HUES48 (cell line): Measurements from ENCODE around the gene PTPRF.

Experiments
- H3K27ac ChIP-seq: one replicate; pipeline ENCODE4 v1.7.0; 2013; ENCODE audit warnings: low read depth, low read length, inconsistent platforms
- H3K27me3 ChIP-seq: 2 replicates; pipeline ENCODE4 v1.6.1; 2013; ENCODE audit warnings: mild to moderate bottlenecking, low read length; ENCODE audit not compliant: control insufficient read depth, insufficient read depth
- H3K36me3 ChIP-seq: 2 replicates; pipeline ENCODE4 v1.6.1; 2013; ENCODE audit warnings: low read length; ENCODE audit not compliant: control insufficient read depth, insufficient read depth
- H3K4me1 ChIP-seq: 2 replicates; pipeline ENCODE4 v1.6.1; 2013; ENCODE audit warnings: mild to moderate bottlenecking, low read length; ENCODE audit not compliant: control insufficient read depth, insufficient read depth
- H3K4me3 ChIP-seq: 2 replicates; pipeline ENCODE4 v1.5.1; 2013; ENCODE audit warnings: mild to moderate bottlenecking, low read depth, low read length
- H3K9ac ChIP-seq: 2 replicates; pipeline ENCODE4 v1.6.1; 2013; ENCODE audit warnings: mild to moderate bottlenecking, low read depth, low read length, moderate library complexity
- H3K9me3 ChIP-seq: 2 replicates; pipeline ENCODE4 v1.6.1; 2013; ENCODE audit warnings: low read length; ENCODE audit not compliant: control insufficient read depth, insufficient read depth

The PTPRF gene

DNA sequence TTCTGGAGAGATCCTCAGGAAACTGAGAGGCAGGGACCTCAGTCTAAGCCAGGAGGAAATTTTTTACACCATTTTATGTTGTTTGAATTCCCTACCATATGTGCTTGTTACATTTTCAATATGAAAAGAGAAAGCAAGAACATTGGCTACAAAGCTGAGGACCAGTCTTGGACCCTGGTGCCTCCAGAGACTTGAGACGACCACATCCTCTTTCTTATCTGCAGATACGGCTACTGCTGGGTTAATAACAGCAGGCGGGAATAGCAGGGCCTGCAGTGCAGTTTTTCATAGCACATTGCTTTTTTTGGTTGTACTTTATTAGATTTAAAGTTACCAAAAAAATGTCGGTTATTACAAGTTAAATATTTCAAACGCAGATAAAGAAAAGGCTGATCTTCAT, 123.2 kb downstream of the PTPRF start:
- H3K27ac ChIP-seq = peak overlapping the region; percentile 83
- H3K9ac ChIP-seq = no peak overlapping the region
- no peaks in the 10 kb centered on the region for H3K27me3 ChIP-seq
- H3K36me3 ChIP-seq = peaks cover 54% of the 10 kb centered on the region
- peaks cover 24% of the 10 kb centered on the region for H3K4me1 ChIP-seq
- peak overlapping the region; percentile 28 for H3K4me3 ChIP-seq
- no peaks in the 10 kb centered on the region for H3K9me3 ChIP-seq

DNA sequence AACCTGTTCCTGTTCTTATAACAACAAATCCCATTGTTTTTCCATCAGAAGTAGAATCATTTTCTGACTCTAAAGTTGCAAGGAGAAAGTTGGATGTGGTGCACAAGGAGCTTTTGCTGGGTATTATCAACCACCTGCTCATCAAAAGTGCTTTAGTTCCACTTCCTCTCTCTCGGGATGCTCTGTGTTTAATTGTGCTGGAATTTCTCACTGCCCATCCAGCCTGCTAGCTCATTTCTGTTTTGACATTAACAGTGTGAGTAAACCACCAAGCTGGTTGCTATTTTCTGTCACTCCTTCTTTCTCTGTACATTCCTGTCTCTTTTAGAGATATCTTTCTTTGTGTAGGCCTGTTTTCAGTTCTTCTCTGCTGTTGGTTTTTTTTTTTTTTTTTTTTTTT, 125.3 kb downstream of the PTPRF start:
- no peak overlapping the region for H3K9ac ChIP-seq
- H3K27ac ChIP-seq = no peak overlapping the region
- H3K27me3 ChIP-seq = no peaks in the 10 kb centered on the region
- H3K4me3 ChIP-seq = no peak overlapping the region
- peaks cover 38% of the 10 kb centered on the region for H3K4me1 ChIP-seq
- no peaks in the 10 kb centered on the region for H3K9me3 ChIP-seq
- H3K36me3 ChIP-seq = peaks cover 57% of the 10 kb centered on the region

DNA sequence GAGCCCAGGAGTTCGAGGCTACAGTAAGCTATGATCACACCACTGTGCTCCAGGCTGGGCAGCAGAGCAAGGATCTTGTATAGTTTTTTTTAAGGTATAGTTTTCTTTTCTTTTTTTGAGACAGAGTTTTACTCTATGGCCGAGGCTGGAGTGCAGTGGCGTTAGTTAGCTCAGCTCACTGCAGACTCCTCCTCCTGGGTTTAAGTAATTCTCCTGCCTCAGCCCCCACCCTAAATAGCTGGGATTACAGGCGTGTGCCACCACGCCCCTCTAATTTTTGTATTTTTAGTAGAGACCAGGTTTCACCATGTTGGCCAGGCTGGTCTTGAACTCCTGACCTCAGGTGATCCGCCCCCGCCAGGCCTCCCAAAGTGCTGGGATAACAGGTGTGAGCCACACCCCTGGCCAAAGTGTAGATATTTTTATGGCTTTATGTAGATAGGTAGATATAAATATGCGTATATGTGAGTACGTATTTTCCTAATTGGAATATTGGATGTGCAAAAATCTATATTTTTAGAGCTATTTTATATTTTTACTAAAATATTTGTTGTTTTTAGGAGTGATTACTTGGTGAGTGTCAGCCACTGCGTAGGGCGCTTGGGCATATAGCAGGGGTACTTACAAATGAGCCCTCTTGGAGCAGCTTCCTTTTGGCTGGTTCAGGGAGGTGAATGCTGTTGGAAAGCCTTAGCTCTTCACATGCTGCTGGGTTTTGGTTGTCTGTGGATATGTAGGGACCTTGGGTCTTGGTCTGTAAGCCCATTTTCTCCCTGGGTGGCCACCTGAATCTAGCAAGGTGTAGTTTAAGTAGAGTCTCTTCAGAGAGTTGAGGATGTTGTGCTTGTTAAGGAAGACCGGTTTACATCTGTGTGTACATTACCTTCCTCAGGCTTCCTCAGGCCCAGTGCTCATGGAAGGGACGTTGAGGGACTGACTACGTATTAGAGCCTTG, 128.8 kb downstream of the PTPRF start:
- Histone ChIP-seq H3K4me3 (peak overlapping the region; percentile 31; the same call in 1 of the 2 replicates), H3K9me3 (no peaks in the 10 kb centered on the region), H3K9ac (peak overlapping the region; percentile 34; the same call in 1 of the 2 replicates), H3K27ac (peak overlapping the region; percentile 86), H3K36me3 (peaks cover 79% of the 10 kb centered on the region), H3K27me3 (no peaks in the 10 kb centered on the region), H3K4me1 (peaks cover 23% of the 10 kb centered on the region)

DNA sequence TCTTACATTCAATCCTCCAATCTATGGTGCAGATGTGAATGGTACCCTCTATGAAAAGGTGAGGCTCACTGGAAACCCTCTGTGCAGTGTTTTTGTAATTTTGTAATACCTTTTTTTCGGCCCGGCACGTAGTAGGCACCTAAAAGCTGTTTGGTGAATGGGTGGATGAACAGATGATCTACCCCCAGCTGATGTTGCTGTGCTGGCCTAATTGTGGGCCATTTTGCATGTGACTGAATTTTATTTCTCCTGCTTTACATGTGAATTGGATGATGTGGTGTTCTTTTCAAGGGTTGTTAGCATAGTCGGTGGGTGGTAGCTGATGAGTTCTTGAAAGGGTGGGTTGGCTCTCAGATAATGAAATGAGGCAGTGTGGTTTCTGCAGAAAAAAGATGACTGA, 129.7 kb downstream of the PTPRF start:
- Histone ChIP-seq H3K9me3 (no peaks in the 10 kb centered on the region), H3K27me3 (no peaks in the 10 kb centered on the region), H3K36me3 (peaks cover 79% of the 10 kb centered on the region), H3K27ac (peak overlapping the region; percentile 86), H3K4me3 (peak overlapping the region; percentile 38; the same call in 1 of the 2 replicates), H3K4me1 (peaks cover 23% of the 10 kb centered on the region), H3K9ac (no peak overlapping the region)

DNA sequence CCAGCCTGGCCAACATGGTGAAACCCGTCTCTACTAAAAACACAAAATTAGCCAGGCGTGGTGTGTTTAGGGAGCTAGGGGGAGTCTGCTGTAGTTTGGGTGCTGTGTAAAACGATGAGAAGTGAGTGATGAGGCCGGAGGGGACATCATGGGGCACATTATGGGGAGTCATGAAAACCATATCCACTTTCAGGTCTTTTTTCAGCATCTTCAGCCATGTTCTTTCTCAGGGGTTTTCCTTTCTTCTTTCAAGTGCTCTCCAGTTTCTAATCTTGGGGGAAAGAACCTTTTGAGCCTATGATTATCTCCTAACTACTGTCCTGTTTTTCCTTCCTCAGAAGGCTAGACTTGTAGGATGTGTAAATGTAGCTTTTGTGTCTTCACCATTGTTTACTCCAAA, 133.7 kb downstream of the PTPRF start:
- Histone ChIP-seq H3K9ac (no peak overlapping the region), H3K4me3 (no peak overlapping the region), H3K27me3 (no peaks in the 10 kb centered on the region), H3K9me3 (no peaks in the 10 kb centered on the region), H3K36me3 (peaks cover 81% of the 10 kb centered on the region), H3K4me1 (peaks cover 18% of the 10 kb centered on the region), H3K27ac (no peak overlapping the region)

DNA sequence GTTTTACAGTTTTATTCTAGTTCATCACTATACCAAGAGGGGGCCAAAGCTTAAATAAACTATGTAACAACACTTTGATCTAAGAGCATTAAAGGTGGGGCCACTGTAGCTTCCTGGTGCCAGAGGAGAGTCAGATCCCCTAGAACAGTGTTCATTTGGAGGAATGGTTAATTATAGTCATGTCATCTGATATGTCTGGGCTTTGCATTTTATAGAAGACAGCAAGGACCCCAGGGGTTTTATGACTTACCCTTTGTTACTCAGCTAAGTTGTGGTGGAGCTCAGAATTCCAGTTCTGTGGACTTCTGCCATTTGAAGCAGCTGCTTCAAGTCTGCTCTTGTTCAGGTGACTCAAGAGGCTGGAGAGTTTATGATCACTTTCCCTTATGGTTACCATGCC, 135.9 kb downstream of the PTPRF start:
- H3K4me3 ChIP-seq = no peak overlapping the region
- H3K36me3 ChIP-seq = peaks cover 99% of the 10 kb centered on the region
- no peak overlapping the region for H3K27ac ChIP-seq
- H3K9me3 ChIP-seq = no peaks in the 10 kb centered on the region
- no peaks in the 10 kb centered on the region for H3K27me3 ChIP-seq
- H3K9ac ChIP-seq = no peak overlapping the region
- peaks cover 2% of the 10 kb centered on the region for H3K4me1 ChIP-seq

DNA sequence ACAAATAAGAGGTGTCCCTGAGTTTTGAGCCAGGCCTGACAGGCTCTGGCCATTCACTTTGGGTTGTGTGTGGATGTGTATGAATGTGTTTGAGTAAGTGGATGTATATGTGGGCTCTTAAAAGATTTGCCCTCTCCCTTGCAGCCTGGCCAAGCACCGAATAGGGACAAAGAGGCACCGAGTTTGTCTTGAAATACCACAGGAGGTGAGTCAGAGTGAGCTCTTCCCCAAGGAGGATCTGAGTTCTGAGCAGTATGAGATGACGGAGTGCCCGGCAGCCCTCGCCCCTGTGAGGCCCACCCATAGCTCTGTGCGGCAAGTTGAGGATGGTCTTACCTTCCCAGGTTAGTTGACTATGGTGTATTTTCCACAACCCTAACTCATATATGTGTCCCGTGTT, 138.3 kb downstream of the PTPRF start:
- no peaks in the 10 kb centered on the region for H3K4me1 ChIP-seq
- no peaks in the 10 kb centered on the region for H3K27me3 ChIP-seq
- no peak overlapping the region for H3K27ac ChIP-seq
- no peaks in the 10 kb centered on the region for H3K9me3 ChIP-seq
- H3K36me3 ChIP-seq = peaks cover 96% of the 10 kb centered on the region
- H3K4me3 ChIP-seq = no peak overlapping the region
- no peak overlapping the region for H3K9ac ChIP-seq

DNA sequence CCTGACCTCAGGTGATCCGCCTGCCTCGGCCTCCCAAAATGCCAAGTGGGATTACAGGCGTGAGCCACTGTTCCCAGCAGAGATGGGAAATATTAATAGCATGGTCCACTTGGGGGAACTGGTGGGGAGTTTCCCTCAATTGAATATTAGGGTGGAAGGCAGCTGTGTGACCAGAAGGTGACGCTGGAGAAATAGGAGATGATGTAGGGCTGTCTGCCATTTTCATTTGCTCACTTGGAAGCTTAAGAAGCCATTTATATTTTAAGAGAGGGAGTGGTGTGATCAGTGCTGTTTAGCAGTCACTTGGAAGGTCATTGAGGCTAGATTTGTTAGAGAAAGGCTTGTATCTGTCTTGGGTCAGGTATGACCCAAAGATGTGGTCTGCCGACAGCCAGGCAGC, 139.2 kb downstream of the PTPRF start:
- Histone ChIP-seq H3K4me1 (no peaks in the 10 kb centered on the region), H3K9ac (no peak overlapping the region), H3K36me3 (peaks cover 95% of the 10 kb centered on the region), H3K27me3 (no peaks in the 10 kb centered on the region), H3K9me3 (no peaks in the 10 kb centered on the region), H3K4me3 (no peak overlapping the region), H3K27ac (no peak overlapping the region)

DNA sequence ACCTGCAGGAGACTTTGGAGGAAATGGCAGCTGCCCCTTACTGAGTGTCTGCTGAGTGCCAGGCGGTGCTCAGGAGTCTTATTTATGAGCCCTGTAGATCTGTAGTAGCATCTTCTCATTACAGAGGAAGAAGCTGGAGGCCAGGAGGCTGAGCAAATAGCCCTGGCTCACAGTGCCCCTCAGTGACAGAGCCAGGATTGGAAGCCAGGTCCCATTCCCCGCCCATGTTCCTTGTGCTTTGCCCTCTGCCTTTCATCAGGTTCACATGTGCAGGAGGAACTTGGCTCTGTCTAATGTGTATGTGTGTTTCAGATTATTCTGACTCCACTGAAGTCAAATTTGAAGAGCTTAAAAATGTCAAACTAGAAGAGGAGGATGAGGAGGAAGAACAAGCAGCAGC, 140.5 kb downstream of the PTPRF start:
- Histone ChIP-seq H3K9me3 (no peaks in the 10 kb centered on the region), H3K36me3 (peaks cover 93% of the 10 kb centered on the region), H3K4me3 (no peak overlapping the region), H3K27ac (no peak overlapping the region), H3K4me1 (no peaks in the 10 kb centered on the region), H3K9ac (no peak overlapping the region), H3K27me3 (no peaks in the 10 kb centered on the region)

DNA sequence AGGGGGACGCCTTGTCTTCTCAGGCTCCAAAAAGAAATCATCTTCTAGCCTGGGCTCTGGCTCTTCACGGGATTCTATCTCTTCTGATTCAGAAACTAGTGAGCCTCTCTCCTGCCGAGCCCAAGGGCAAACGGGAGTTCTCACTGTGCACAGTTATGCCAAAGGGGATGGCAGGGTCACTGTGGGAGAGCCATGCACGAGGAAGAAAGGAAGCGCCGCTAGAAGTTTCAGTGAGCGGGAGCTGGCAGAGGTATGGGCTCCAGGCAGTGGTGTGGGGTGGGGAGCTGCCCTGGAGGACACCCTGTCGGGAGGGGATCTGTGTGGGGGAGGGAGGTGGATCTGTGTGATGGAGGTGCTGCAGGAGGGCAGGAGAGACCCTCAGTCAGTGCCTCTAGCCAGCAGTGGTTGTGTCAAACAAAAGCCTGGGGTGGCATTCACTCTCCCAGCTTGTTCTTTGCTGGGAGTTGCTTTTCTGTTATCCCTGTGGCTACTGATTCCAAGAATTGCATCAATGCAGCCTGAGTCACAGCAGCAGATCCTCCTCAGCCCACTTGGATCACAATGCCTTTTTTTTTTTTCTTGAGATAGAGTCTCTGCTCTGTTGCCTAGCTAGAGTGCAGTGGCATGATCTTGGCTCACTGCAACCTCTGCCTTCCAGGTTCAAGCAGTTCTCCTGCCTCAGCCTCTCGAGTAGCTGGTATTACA, 141.1 kb downstream of the PTPRF start:
- H3K27me3 ChIP-seq = no peaks in the 10 kb centered on the region
- no peak overlapping the region for H3K4me3 ChIP-seq
- H3K9ac ChIP-seq = no peak overlapping the region
- no peak overlapping the region for H3K27ac ChIP-seq
- H3K4me1 ChIP-seq = no peaks in the 10 kb centered on the region
- peaks cover 93% of the 10 kb centered on the region for H3K36me3 ChIP-seq
- no peaks in the 10 kb centered on the region for H3K9me3 ChIP-seq

DNA sequence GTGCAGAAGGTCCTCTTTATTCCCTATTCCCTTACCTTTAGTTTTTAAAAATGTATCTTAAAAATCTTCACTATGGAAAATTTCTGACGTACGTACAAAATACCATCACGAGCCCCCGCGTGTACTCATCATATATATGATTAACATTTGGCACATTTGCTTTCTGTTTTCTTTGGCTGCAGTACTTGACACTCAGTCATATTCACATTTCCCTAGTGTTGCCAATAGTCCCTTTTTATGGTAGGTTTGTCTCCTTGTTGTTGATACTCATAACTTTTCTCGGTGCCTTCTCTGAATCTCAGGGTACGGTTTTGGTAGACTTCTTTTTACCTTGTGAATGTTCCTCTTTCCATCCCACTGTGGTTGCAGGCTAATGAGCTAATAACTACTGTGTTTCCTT, 142.6 kb downstream of the PTPRF start:
- Histone ChIP-seq H3K4me1 (no peaks in the 10 kb centered on the region), H3K4me3 (no peak overlapping the region), H3K27ac (no peak overlapping the region), H3K9ac (no peak overlapping the region), H3K27me3 (no peaks in the 10 kb centered on the region), H3K9me3 (no peaks in the 10 kb centered on the region), H3K36me3 (peaks cover 93% of the 10 kb centered on the region)
